ENCODE measurements around the gene C1QL2. TPM values are rescaled to one million over a fixed set of nuclear protein-coding genes. Genes with fewer than 3 reads are reported as not detected.

The C1QL2 gene
- total RNA-seq: not detected in 2 replicates
- long read RNA-seq: 0 reads

- Mint-ChIP-seq H3K27me3 (ENCODE audit: unreplicated experiment) (peaks cover 79% of the 10 kb centered on the region), H3K36me3 (ENCODE audit: unreplicated experiment) (no peaks in the 10 kb centered on the region), H3K4me1 (ENCODE audit: unreplicated experiment) (peaks cover 5% of the 10 kb centered on the region), H3K9me3 (ENCODE audit: unreplicated experiment) (no peaks in the 10 kb centered on the region), H3K27ac (ENCODE audit: unreplicated experiment) (no peak within 1 kb of the TSS), H3K4me3 (ENCODE audit: unreplicated experiment) (no peak within 1 kb of the TSS)
- no peak for DNase-seq (ENCODE audit: extremely low spot score, unreplicated experiment)
- no peak for TF ChIP-seq CTCF (IDR thresholded peaks at IDR 0.05)
Observed at GRCh38 chr2:119158563-119159347, at the start of gene C1QL2. TSS of gene C1QL2 (minus strand) at chr2:119158751. CDS start at chr2:119158269, 482 bp downstream.

- no peaks in the 10 kb centered on the region for H3K36me3 Mint-ChIP-seq (ENCODE audit: unreplicated experiment)
- no peak overlapping the region for H3K27ac Mint-ChIP-seq (ENCODE audit: unreplicated experiment)
- H3K9me3 Mint-ChIP-seq (ENCODE audit: unreplicated experiment): no peaks in the 10 kb centered on the region
- peaks cover 15% of the 10 kb centered on the region for H3K27me3 Mint-ChIP-seq (ENCODE audit: unreplicated experiment)
- no peak overlapping the region for H3K4me3 Mint-ChIP-seq (ENCODE audit: unreplicated experiment)
- no peak for DNase-seq (ENCODE audit: extremely low spot score, unreplicated experiment)
- TF ChIP-seq CTCF (IDR thresholded peaks at IDR 0.05): no peak
- H3K4me1 Mint-ChIP-seq (ENCODE audit: unreplicated experiment): no peaks in the 10 kb centered on the region
Observed at GRCh38 chr2:119207447-119207846, 48.9 kb upstream of the C1QL2 start.

- Mint-ChIP-seq H3K4me3 (ENCODE audit: unreplicated experiment) (no peak overlapping the region), H3K27ac (ENCODE audit: unreplicated experiment) (no peak overlapping the region), H3K4me1 (ENCODE audit: unreplicated experiment) (no peaks in the 10 kb centered on the region), H3K36me3 (ENCODE audit: unreplicated experiment) (no peaks in the 10 kb centered on the region), H3K27me3 (ENCODE audit: unreplicated experiment) (peaks cover 11% of the 10 kb centered on the region), H3K9me3 (ENCODE audit: unreplicated experiment) (no peaks in the 10 kb centered on the region)
- TF ChIP-seq CTCF (IDR thresholded peaks at IDR 0.05): no peak
- DNase-seq (ENCODE audit: extremely low spot score, unreplicated experiment): no peak
Observed at GRCh38 chr2:119206201-119206600, 47.6 kb upstream of the C1QL2 start.

GRCh38 chr2:119205001-119205706, 46.6 kb upstream of the C1QL2 start:
- TF ChIP-seq CTCF (IDR thresholded peaks at IDR 0.05): no peak
- Mint-ChIP-seq H3K4me1 (ENCODE audit: unreplicated experiment) (no peaks in the 10 kb centered on the region), H3K27me3 (ENCODE audit: unreplicated experiment) (peaks cover 10% of the 10 kb centered on the region), H3K4me3 (ENCODE audit: unreplicated experiment) (no peak overlapping the region), H3K36me3 (ENCODE audit: unreplicated experiment) (no peaks in the 10 kb centered on the region), H3K9me3 (ENCODE audit: unreplicated experiment) (no peaks in the 10 kb centered on the region), H3K27ac (ENCODE audit: unreplicated experiment) (no peak overlapping the region)
- DNase-seq (ENCODE audit: extremely low spot score, unreplicated experiment): no peak

GRCh38 chr2:119204525-119204924, 46.0 kb upstream of the C1QL2 start:
- no peak for DNase-seq (ENCODE audit: extremely low spot score, unreplicated experiment)
- no peaks in the 10 kb centered on the region for H3K36me3 Mint-ChIP-seq (ENCODE audit: unreplicated experiment)
- no peaks in the 10 kb centered on the region for H3K9me3 Mint-ChIP-seq (ENCODE audit: unreplicated experiment)
- no peak overlapping the region for H3K27ac Mint-ChIP-seq (ENCODE audit: unreplicated experiment)
- H3K4me3 Mint-ChIP-seq (ENCODE audit: unreplicated experiment): no peak overlapping the region
- peaks cover 6% of the 10 kb centered on the region for H3K27me3 Mint-ChIP-seq (ENCODE audit: unreplicated experiment)
- H3K4me1 Mint-ChIP-seq (ENCODE audit: unreplicated experiment): no peaks in the 10 kb centered on the region
- TF ChIP-seq CTCF (IDR thresholded peaks at IDR 0.05): no peak

Measured in osteocyte (in vitro differentiated cells).